ENCODE measurements around the gene ZNF282.

DNA sequence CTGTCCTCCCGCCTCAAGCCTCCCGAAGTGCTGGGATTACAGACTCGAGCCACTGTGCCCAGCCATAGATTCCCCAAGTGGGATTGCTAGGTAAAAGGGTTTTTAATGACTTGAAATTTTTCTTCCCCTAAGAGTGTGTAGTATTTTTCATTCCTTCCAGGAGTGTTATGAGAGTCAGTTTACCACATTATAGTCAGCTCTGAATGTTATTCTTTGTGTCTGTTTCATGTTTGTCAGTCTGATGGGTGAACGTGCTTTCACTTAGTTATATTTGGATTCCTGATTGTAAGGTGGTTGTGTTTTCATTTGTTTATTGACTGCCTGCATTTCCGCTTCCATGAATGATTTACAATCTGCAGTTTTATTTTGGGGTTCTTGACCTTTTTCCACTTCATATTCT lies 50.4 kb downstream of the ZNF282 start:
- TF ChIP-seq, protein P1, sequence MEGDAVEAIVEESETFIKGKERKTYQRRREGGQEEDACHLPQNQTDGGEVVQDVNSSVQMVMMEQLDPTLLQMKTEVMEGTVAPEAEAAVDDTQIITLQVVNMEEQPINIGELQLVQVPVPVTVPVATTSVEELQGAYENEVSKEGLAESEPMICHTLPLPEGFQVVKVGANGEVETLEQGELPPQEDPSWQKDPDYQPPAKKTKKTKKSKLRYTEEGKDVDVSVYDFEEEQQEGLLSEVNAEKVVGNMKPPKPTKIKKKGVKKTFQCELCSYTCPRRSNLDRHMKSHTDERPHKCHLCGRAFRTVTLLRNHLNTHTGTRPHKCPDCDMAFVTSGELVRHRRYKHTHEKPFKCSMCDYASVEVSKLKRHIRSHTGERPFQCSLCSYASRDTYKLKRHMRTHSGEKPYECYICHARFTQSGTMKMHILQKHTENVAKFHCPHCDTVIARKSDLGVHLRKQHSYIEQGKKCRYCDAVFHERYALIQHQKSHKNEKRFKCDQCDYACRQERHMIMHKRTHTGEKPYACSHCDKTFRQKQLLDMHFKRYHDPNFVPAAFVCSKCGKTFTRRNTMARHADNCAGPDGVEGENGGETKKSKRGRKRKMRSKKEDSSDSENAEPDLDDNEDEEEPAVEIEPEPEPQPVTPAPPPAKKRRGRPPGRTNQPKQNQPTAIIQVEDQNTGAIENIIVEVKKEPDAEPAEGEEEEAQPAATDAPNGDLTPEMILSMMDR (conservative IDR thresholded peaks at IDR 0.05; ENCODE audit: low read depth, low read length) = no peak
- no peak for TF ChIP-seq EZH2 (IDR thresholded peaks at IDR 0.05; ENCODE audit: borderline replicate concordance, low read depth, low read length, poor library complexity, severe bottlenecking)

Measured in A673 (cell line).